ENCODE measurements around the gene OR5AR1.

DNA sequence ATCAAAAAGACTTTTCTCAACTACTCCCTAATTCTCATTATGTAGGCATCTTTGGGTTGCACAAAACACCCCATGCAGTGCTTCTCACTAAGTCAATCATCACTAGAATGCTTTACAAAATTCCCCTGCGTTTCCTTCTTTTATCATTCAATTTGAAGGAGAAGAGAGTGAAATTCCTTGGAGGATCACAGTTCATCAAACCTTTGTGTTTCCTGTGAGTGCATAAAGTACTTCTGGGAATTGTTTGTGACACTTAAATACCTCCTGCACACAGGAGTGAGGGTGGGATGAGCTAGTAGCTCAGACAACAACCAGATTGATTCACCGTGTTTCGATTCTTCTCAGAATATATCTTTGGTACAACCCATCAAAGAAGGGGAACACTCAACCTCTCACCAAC is 3.7 kb upstream of the OR5AR1 start:
- TF ChIP-seq, protein P1, sequence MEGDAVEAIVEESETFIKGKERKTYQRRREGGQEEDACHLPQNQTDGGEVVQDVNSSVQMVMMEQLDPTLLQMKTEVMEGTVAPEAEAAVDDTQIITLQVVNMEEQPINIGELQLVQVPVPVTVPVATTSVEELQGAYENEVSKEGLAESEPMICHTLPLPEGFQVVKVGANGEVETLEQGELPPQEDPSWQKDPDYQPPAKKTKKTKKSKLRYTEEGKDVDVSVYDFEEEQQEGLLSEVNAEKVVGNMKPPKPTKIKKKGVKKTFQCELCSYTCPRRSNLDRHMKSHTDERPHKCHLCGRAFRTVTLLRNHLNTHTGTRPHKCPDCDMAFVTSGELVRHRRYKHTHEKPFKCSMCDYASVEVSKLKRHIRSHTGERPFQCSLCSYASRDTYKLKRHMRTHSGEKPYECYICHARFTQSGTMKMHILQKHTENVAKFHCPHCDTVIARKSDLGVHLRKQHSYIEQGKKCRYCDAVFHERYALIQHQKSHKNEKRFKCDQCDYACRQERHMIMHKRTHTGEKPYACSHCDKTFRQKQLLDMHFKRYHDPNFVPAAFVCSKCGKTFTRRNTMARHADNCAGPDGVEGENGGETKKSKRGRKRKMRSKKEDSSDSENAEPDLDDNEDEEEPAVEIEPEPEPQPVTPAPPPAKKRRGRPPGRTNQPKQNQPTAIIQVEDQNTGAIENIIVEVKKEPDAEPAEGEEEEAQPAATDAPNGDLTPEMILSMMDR (IDR thresholded peaks at IDR 0.05): no peak
- TF ChIP-seq POLR2A (IDR thresholded peaks at IDR 0.05): no peak

All from Peyer's patch (tissue), 4 donors.